ENCODE results near the gene GMCL1. TPM values are rescaled to one million over a fixed set of nuclear protein-coding genes. Genes with fewer than 3 reads are reported as not detected.
A peak's percentile ranks its signal among the peaks of the same experiment; 100 is the strongest.
"Not testable (repeated sequence)": the region's sequence is repeated elsewhere in the genome, so short reads cannot be mapped to it uniquely, and the experiment has no call there.

GMCL1 gene
- polyA plus RNA-seq, 4 donors: 13.6 to 34.0 (median 17.7) TPM

DNA sequence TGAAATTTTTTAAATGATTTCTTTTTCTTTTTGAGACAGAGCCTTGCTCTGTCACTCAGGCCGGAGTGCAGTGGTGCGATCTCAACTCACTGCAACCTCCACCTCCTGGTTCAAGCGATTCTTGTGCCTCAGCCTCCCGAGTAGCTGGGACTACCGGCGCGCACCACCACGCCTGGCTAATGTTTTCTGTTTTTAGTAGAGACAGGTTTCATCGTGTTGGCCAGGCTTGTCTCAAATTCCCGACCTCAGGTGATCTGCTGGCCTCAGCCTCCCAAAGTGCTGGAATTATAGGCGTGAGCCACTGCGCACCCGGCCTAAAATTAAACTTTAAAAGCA lies 1.4 kb downstream of the GMCL1 start:
- Histone ChIP-seq H3K36me3 (ENCODE audit: control insufficient read depth in 3 of 3, insufficient read depth in 2 of 3, low read depth in 1 of 3, low read length in 3 of 3) (peaks cover 0 to 13% (median 0%) of the 10 kb centered on the region in 3 donors), H3K4me3 (ENCODE audit: low read depth in 1 of 3, low read length in 3 of 3) (peak overlapping the region in 2 of 3 donors; percentile 71 to 93), H3K27ac (ENCODE audit: low read depth in 1 of 3, low read length in 2 of 3) (peak overlapping the region in 2 of 3 donors; percentile 36 to 85)
- not testable (repeated sequence) for DNase-seq; H3K27me3 ChIP-seq (ENCODE audit: control insufficient read depth in 3 of 3, insufficient read depth in 3 of 3, low read length in 3 of 3); FAIRE-seq; H3K9me3 ChIP-seq (ENCODE audit: control insufficient read depth in 2 of 2, insufficient read depth in 1 of 2, low read depth in 1 of 2, low read length in 1 of 2); H3K4me1 ChIP-seq (ENCODE audit: control insufficient read depth in 3 of 3, insufficient read depth in 2 of 3, low read depth in 1 of 3, low read length in 2 of 3)
- WGBS, 3 donors: 61 to 76% (median 66%) methylated on average over 13 of the region's 13 CpGs

- peak overlapping the region in 1 of 3 donors; percentile 93 for H3K4me3 ChIP-seq (ENCODE audit: low read depth in 1 of 3, low read length in 3 of 3)
- WGBS, 3 donors: 89 to 93% (median 91%) methylated on average over 6 of the region's 6 CpGs
- no peaks in the 10 kb centered on the region for H3K27me3 ChIP-seq (ENCODE audit: control insufficient read depth in 3 of 3, insufficient read depth in 3 of 3, low read length in 3 of 3)
- no peak overlapping the region for H3K27ac ChIP-seq (ENCODE audit: low read depth in 1 of 3, low read length in 2 of 3)
- no peak for FAIRE-seq
- H3K9me3 ChIP-seq (ENCODE audit: control insufficient read depth in 2 of 2, insufficient read depth in 1 of 2, low read depth in 1 of 2, low read length in 1 of 2): no peaks in the 10 kb centered on the region
- peaks cover 0 to 11% (median 1%) of the 10 kb centered on the region in 3 donors for H3K36me3 ChIP-seq (ENCODE audit: control insufficient read depth in 3 of 3, insufficient read depth in 2 of 3, low read depth in 1 of 3, low read length in 3 of 3)
- peaks cover 3 to 9% (median 5%) of the 10 kb centered on the region in 3 donors for H3K4me1 ChIP-seq (ENCODE audit: control insufficient read depth in 3 of 3, insufficient read depth in 2 of 3, low read depth in 1 of 3, low read length in 2 of 3)
- no peak for DNase-seq
Observed at GRCh38 chr2:69831354-69831905, 2.0 kb downstream of the GMCL1 start.

GRCh38 chr2:69833752-69834151 lies 4.3 kb downstream of the GMCL1 start:
- peaks cover 0 to 8% (median 2%) of the 10 kb centered on the region in 3 donors for H3K36me3 ChIP-seq (ENCODE audit: control insufficient read depth in 3 of 3, insufficient read depth in 2 of 3, low read depth in 1 of 3, low read length in 3 of 3)
- no peak for DNase-seq
- 61 to 73% (median 67%) methylated on average over 3 of the region's 3 CpGs for WGBS, 3 donors
- H3K27ac ChIP-seq (ENCODE audit: low read depth in 1 of 3, low read length in 2 of 3): no peak overlapping the region
- H3K4me1 ChIP-seq (ENCODE audit: control insufficient read depth in 3 of 3, insufficient read depth in 2 of 3, low read depth in 1 of 3, low read length in 2 of 3): peaks cover 3 to 9% (median 5%) of the 10 kb centered on the region in 3 donors
- FAIRE-seq: no peak
- H3K9me3 ChIP-seq (ENCODE audit: control insufficient read depth in 2 of 2, insufficient read depth in 1 of 2, low read depth in 1 of 2, low read length in 1 of 2): no peaks in the 10 kb centered on the region
- H3K4me3 ChIP-seq (ENCODE audit: low read depth in 1 of 3, low read length in 3 of 3): no peak overlapping the region
- no peaks in the 10 kb centered on the region for H3K27me3 ChIP-seq (ENCODE audit: control insufficient read depth in 3 of 3, insufficient read depth in 3 of 3, low read length in 3 of 3)

- Histone ChIP-seq H3K4me1 (ENCODE audit: control insufficient read depth in 3 of 3, insufficient read depth in 2 of 3, low read depth in 1 of 3, low read length in 2 of 3) (peaks cover 3 to 9% (median 5%) of the 10 kb centered on the region in 3 donors), H3K9me3 (ENCODE audit: control insufficient read depth in 2 of 2, insufficient read depth in 1 of 2, low read depth in 1 of 2, low read length in 1 of 2) (no peaks in the 10 kb centered on the region), H3K27me3 (ENCODE audit: control insufficient read depth in 3 of 3, insufficient read depth in 3 of 3, low read length in 3 of 3) (no peaks in the 10 kb centered on the region), H3K36me3 (ENCODE audit: control insufficient read depth in 3 of 3, insufficient read depth in 2 of 3, low read depth in 1 of 3, low read length in 3 of 3) (peaks cover 0 to 15% (median 2%) of the 10 kb centered on the region in 3 donors), H3K4me3 (ENCODE audit: low read depth in 1 of 3, low read length in 3 of 3) (no peak overlapping the region), H3K27ac (ENCODE audit: low read depth in 1 of 3, low read length in 2 of 3) (no peak overlapping the region)
- DNase-seq (no peak), FAIRE-seq (no peak)
- 81 to 91% (median 89%) methylated on average over 2 of the region's 2 CpGs for WGBS, 3 donors
Observed at GRCh38 chr2:69835666-69836065, 6.2 kb downstream of the GMCL1 start.

DNA sequence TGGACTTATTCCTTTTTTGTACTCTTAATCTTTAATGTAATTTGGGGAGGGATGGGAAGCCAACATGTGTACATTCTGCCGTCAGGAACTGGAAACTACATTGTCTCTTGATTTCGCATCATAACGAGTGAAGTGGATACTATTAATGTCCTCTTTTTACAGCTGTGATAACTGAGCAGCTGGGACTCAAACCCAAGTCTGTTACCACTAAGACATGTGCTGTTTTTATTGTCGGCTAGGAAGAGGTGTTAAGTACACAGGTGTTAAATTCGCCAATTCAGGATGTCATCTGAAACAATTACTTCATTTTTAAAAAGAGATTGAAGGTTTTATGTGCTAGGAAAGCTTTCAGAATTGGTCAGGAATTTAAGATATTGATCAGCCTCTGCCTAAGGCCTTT lies 6.9 kb downstream of the GMCL1 start:
- H3K4me1 ChIP-seq (ENCODE audit: control insufficient read depth in 3 of 3, insufficient read depth in 2 of 3, low read depth in 1 of 3, low read length in 2 of 3): peaks cover 3 to 6% (median 4%) of the 10 kb centered on the region in 3 donors
- DNase-seq: no peak
- no peak overlapping the region for H3K4me3 ChIP-seq (ENCODE audit: low read depth in 1 of 3, low read length in 3 of 3)
- no peak for FAIRE-seq
- H3K9me3 ChIP-seq (ENCODE audit: control insufficient read depth in 2 of 2, insufficient read depth in 1 of 2, low read depth in 1 of 2, low read length in 1 of 2): no peaks in the 10 kb centered on the region
- no peak overlapping the region for H3K27ac ChIP-seq (ENCODE audit: low read depth in 1 of 3, low read length in 2 of 3)
- 53 to 63% (median 61%) methylated on average over 5 of the region's 5 CpGs for WGBS, 3 donors
- H3K27me3 ChIP-seq (ENCODE audit: control insufficient read depth in 3 of 3, insufficient read depth in 3 of 3, low read length in 3 of 3): no peaks in the 10 kb centered on the region
- H3K36me3 ChIP-seq (ENCODE audit: control insufficient read depth in 3 of 3, insufficient read depth in 2 of 3, low read depth in 1 of 3, low read length in 3 of 3): peaks cover 0 to 15% (median 4%) of the 10 kb centered on the region in 3 donors

GRCh38 chr2:69837533-69837932 lies 8.1 kb downstream of the GMCL1 start:
- DNase-seq (no peak), FAIRE-seq (no peak)
- H3K36me3 ChIP-seq (ENCODE audit: control insufficient read depth in 3 of 3, insufficient read depth in 2 of 3, low read depth in 1 of 3, low read length in 3 of 3): peaks cover 0 to 10% (median 7%) of the 10 kb centered on the region in 3 donors
- 89 to 98% (median 97%) methylated on average over 2 of the region's 2 CpGs for WGBS, 3 donors
- no peak overlapping the region for H3K27ac ChIP-seq (ENCODE audit: low read depth in 1 of 3, low read length in 2 of 3)
- peaks cover 0 to 3% (median 0%) of the 10 kb centered on the region in 3 donors for H3K4me1 ChIP-seq (ENCODE audit: control insufficient read depth in 3 of 3, insufficient read depth in 2 of 3, low read depth in 1 of 3, low read length in 2 of 3)
- H3K27me3 ChIP-seq (ENCODE audit: control insufficient read depth in 3 of 3, insufficient read depth in 3 of 3, low read length in 3 of 3): no peaks in the 10 kb centered on the region
- no peak overlapping the region for H3K4me3 ChIP-seq (ENCODE audit: low read depth in 1 of 3, low read length in 3 of 3)
- H3K9me3 ChIP-seq (ENCODE audit: control insufficient read depth in 2 of 2, insufficient read depth in 1 of 2, low read depth in 1 of 2, low read length in 1 of 2): no peaks in the 10 kb centered on the region

DNA sequence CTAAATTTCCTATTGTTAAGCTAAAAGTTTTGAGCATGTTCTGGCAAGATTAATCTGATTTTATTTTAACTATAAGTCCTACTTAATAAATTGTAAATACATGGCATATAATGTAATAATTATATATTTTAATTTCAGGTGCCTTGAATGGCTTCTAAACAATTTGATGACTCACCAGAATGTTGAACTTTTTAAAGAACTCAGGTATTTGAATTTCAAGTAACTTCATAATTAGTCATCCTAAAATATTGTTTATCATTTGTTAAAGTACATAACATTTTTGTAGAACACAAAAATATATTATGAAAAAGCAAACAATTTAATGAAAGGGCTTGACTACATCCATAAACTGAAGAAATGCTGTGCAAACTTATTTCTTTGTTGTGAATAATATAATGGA lies 14.5 kb downstream of the GMCL1 start:
- Histone ChIP-seq H3K27me3 (ENCODE audit: control insufficient read depth in 3 of 3, insufficient read depth in 3 of 3, low read length in 3 of 3) (no peaks in the 10 kb centered on the region), H3K36me3 (ENCODE audit: control insufficient read depth in 3 of 3, insufficient read depth in 2 of 3, low read depth in 1 of 3, low read length in 3 of 3) (peaks cover 2 to 29% (median 22%) of the 10 kb centered on the region in 3 donors), H3K4me3 (ENCODE audit: low read depth in 1 of 3, low read length in 3 of 3) (no peak overlapping the region), H3K27ac (ENCODE audit: low read depth in 1 of 3, low read length in 2 of 3) (no peak overlapping the region), H3K4me1 (ENCODE audit: control insufficient read depth in 3 of 3, insufficient read depth in 2 of 3, low read depth in 1 of 3, low read length in 2 of 3) (no peaks in the 10 kb centered on the region), H3K9me3 (ENCODE audit: control insufficient read depth in 2 of 2, insufficient read depth in 1 of 2, low read depth in 1 of 2, low read length in 1 of 2) (no peaks in the 10 kb centered on the region)
- DNase-seq: no peak
- peak; percentile 94 for FAIRE-seq

- no peak for FAIRE-seq
- Histone ChIP-seq H3K36me3 (ENCODE audit: control insufficient read depth in 3 of 3, insufficient read depth in 2 of 3, low read depth in 1 of 3, low read length in 3 of 3) (peaks cover 2 to 32% (median 22%) of the 10 kb centered on the region in 3 donors), H3K27ac (ENCODE audit: low read depth in 1 of 3, low read length in 2 of 3) (no peak overlapping the region), H3K9me3 (ENCODE audit: control insufficient read depth in 2 of 2, insufficient read depth in 1 of 2, low read depth in 1 of 2, low read length in 1 of 2) (no peaks in the 10 kb centered on the region), H3K4me3 (ENCODE audit: low read depth in 1 of 3, low read length in 3 of 3) (no peak overlapping the region), H3K27me3 (ENCODE audit: control insufficient read depth in 3 of 3, insufficient read depth in 3 of 3, low read length in 3 of 3) (no peaks in the 10 kb centered on the region), H3K4me1 (ENCODE audit: control insufficient read depth in 3 of 3, insufficient read depth in 2 of 3, low read depth in 1 of 3, low read length in 2 of 3) (no peaks in the 10 kb centered on the region)
- WGBS, 3 donors: 97 to 100% (median 99%) methylated on average over 3 of the region's 3 CpGs
- no peak for DNase-seq
Observed at GRCh38 chr2:69844560-69844959, 15.1 kb downstream of the GMCL1 start.
